ENCODE results near the gene TNNC2. TPM values are rescaled to one million over a fixed set of nuclear protein-coding genes. Genes with fewer than 3 reads are reported as not detected.
A peak's percentile ranks its signal among the peaks of the same experiment; 100 is the strongest.

The TNNC2 gene
- total and polyA plus RNA-seq, 9 of the 15 experiments (the other 6 are each of a cell fraction or from before 2014, with no cell fraction given) = not detected

- TF ChIP-seq MNT (conservative IDR thresholded peaks at IDR 0.05) (peak in 1 of 2 experiments; percentile 62; a peak in 2 of 4 replicates), SPI1 (IDR thresholded peaks at IDR 0.05; ENCODE audit: borderline replicate concordance, low read depth, low read length) (no peak), ZNF124 (CRISPR knock-in tag; IDR thresholded peaks at IDR 0.05) (no peak), GTF2A2 (tag; IDR thresholded peaks at IDR 0.05) (no peak), FOSL1 (tag; conservative IDR thresholded peaks at IDR 0.05) (no peak; the same call in 1 of the 2 replicates), KDM1A (IDR thresholded peaks at IDR 0.05) (peak; percentile 96 to 97), ZNF785 (CRISPR knock-in tag; IDR thresholded peaks at IDR 0.05) (no peak), DPF2 (IDR thresholded peaks at IDR 0.05) (peak; percentile 48; the same call in 1 of the 2 replicates), CBX8 (IDR thresholded peaks at IDR 0.05; ENCODE audit: borderline replicate concordance, extremely low read depth, low read depth, low read length, poor library complexity, severe bottlenecking) (no peak), L3MBTL2 (IDR thresholded peaks at IDR 0.05) (no peak), CSDE1 (IDR thresholded peaks at IDR 0.05) (no peak), TSC22D4 (tag; IDR thresholded peaks at IDR 0.05) (no peak), ARNT (IDR thresholded peaks at IDR 0.05) (no peak), SAFB (IDR thresholded peaks at IDR 0.05; ENCODE audit: borderline replicate concordance, low read depth, low read length) (no peak), MAZ (CRISPR knock-in tag; conservative IDR thresholded peaks at IDR 0.05 in 1 of 2, IDR thresholded peaks at IDR 0.05 in 1 of 2) (no peak), TFAP4 (CRISPR knock-in tag; IDR thresholded peaks at IDR 0.05; ENCODE audit: borderline replicate concordance) (peak; percentile 74), ZNF121 (CRISPR knock-in tag; conservative IDR thresholded peaks at IDR 0.05) (no peak), ZBTB12 (CRISPR knock-in tag; IDR thresholded peaks at IDR 0.05) (no peak), KAT7 (CRISPR knock-in tag; IDR thresholded peaks at IDR 0.05; ENCODE audit: borderline replicate concordance) (no peak), ZHX1 (conservative IDR thresholded peaks at IDR 0.05; ENCODE audit: low read length) (no peak), SMAD1 (IDR thresholded peaks at IDR 0.05; ENCODE audit: low read depth, low read length, partially characterized antibody) (no peak), ZNF75A (CRISPR knock-in tag; IDR thresholded peaks at IDR 0.05) (no peak), PCBP2 (IDR thresholded peaks at IDR 0.05; ENCODE audit: low read depth, low read length, poor library complexity, severe bottlenecking) (no peak), CREB1 (IDR thresholded peaks at IDR 0.05) (no peak), CREB1 (CRISPR knock-in tag; IDR thresholded peaks at IDR 0.05) (no peak)
Observed at GRCh38 chr20:45836841-45837240, 9.7 kb upstream of the TNNC2 start (continued).

All from K562 (cell line).